GM12875 (cell line): Measurements from ENCODE around the gene B3GNT9.

Experiments
- H3K4me3 ChIP-seq: one replicate; pipeline ENCODE4 v1.5.1; 2011; ENCODE audit warnings: low read depth, low read length, control low read depth
- CTCF ChIP-seq: IDR thresholded peaks from 2 replicates; pipeline ENCODE4 v1.5.1; 2011; ENCODE audit warnings: low read depth, mild to moderate bottlenecking, control low read depth, inconsistent platforms, low read length, moderate library complexity, borderline replicate concordance; ENCODE audit not compliant: insufficient read depth

The B3GNT9 gene

GRCh38 chr16:67150833-67151396 is at the start of gene B3GNT9:
TSS of gene B3GNT9 (minus strand) at chr16:67150998. CDS start at chr16:67150485, 513 bp downstream.
- TF ChIP-seq CTCF, result no peak
- H3K4me3 ChIP-seq, result peak within 1 kb of the TSS; percentile 57

- H3K4me3 ChIP-seq, result no peak overlapping the region
- no peak for TF ChIP-seq CTCF
Observed at GRCh38 chr16:67200491-67200890, 49.7 kb upstream of the B3GNT9 start.

- no peak overlapping the region for H3K4me3 ChIP-seq
- TF ChIP-seq CTCF, result no peak
Observed at GRCh38 chr16:67199808-67200198, 49.0 kb upstream of the B3GNT9 start.

- H3K4me3 ChIP-seq, result no peak within 1 kb of the TSS
- TF ChIP-seq CTCF, result 0 out of 2 replicates have a peak, but pooled peaks have one; percentile 19
Observed at GRCh38 chr16:67199011-67199807, 48.4 kb upstream of the B3GNT9 start, which contains the start of gene ELMO3. TSS of gene ELMO3 (plus strand) at chr16:67199131. CDS start at chr16:67199327, 196 bp downstream.

- peak; percentile 56; the same call in 1 of the 2 replicates for TF ChIP-seq CTCF
- H3K4me3 ChIP-seq, result no peak overlapping the region
Observed at GRCh38 chr16:67198238-67198734, 47.5 kb upstream of the B3GNT9 start.

GRCh38 chr16:67197704-67198103 is 46.9 kb upstream of the B3GNT9 start:
- no peak for TF ChIP-seq CTCF
- no peak overlapping the region for H3K4me3 ChIP-seq

- no peak overlapping the region for H3K4me3 ChIP-seq
- TF ChIP-seq CTCF, result no peak
Observed at GRCh38 chr16:67196881-67197280, 46.1 kb upstream of the B3GNT9 start.
